CD4-positive, CD25-positive, alpha-beta regulatory T cell (primary cell): ENCODE results near the gene GMDS. TPM values are rescaled to one million over a fixed set of nuclear protein-coding genes. Genes with fewer than 3 reads are reported as not detected.

Source experiments
- ATAC-seq, 2 donors: fragments of 150-1000 bp; cut with Tn5 transposase; one replicate each; pipeline ENCODE4 v1.10.0; 2021; ENCODE audit warnings: low read depth in 2 of 2, moderate number of reproducible peaks in 2 of 2, moderate library complexity in 1 of 2
- DNase-seq, 3 donors: peaks; one replicate each; pipeline versions ENCODE4 v3.0.0 to v3.0.0-alpha.2; 2012 to 2022; ENCODE audit warnings: mixed read lengths in 1 of 3
- H3K27ac ChIP-seq: one replicate; pipeline ENCODE4 v1.7.0; 2013; ENCODE audit warnings: mild to moderate bottlenecking, low read length; ENCODE audit not compliant: insufficient read depth, poor library complexity, severe bottlenecking
- H3K27me3 ChIP-seq: one replicate; pipeline ENCODE4 v1.7.0; 2013; ENCODE audit warnings: low read length; ENCODE audit not compliant: control insufficient read depth, insufficient read depth
- H3K36me3 ChIP-seq: one replicate; pipeline ENCODE4 v1.7.0; 2013; ENCODE audit warnings: mild to moderate bottlenecking, low read length, moderate library complexity; ENCODE audit not compliant: control insufficient read depth, insufficient read depth
- H3K4me1 ChIP-seq: 2 replicates; pipeline ENCODE4 v1.7.0; 2013; ENCODE audit warnings: mild to moderate bottlenecking, low read length; ENCODE audit not compliant: insufficient read depth, control insufficient read depth, poor library complexity, severe bottlenecking
- H3K4me3 ChIP-seq: one replicate; pipeline ENCODE4 v1.7.0; 2013; ENCODE audit warnings: low read depth, mild to moderate bottlenecking, low read length, moderate library complexity
- H3K9me3 ChIP-seq, 2 experiments: 1 replicate in 1 of 2; 2 replicates in 1 of 2; pipeline ENCODE4 v1.7.0; 2013; ENCODE audit warnings: low read length in 2 of 2, mild to moderate bottlenecking in 1 of 2, moderate library complexity in 1 of 2; ENCODE audit not compliant: control insufficient read depth in 2 of 2
- H3K27ac Mint-ChIP-seq, 3 donors: one replicate each; pipeline ENCODE4 v1.8.0; 2020 to 2022; ENCODE audit warnings: mild to moderate bottlenecking in 3 of 3, mixed read lengths in 3 of 3, moderate library complexity in 2 of 3
- H3K27me3 Mint-ChIP-seq: one replicate; pipeline ENCODE4 v1.8.0; 2022; ENCODE audit warnings: mild to moderate bottlenecking, mixed read lengths
- H3K36me3 Mint-ChIP-seq: one replicate; pipeline ENCODE4 v1.8.0; 2020; ENCODE audit warnings: mixed read lengths
- H3K4me1 Mint-ChIP-seq, 4 donors: one replicate each; pipeline ENCODE4 v1.8.0; 2020 to 2022; ENCODE audit warnings: mixed read lengths in 4 of 4, mild to moderate bottlenecking in 1 of 4
- H3K4me3 Mint-ChIP-seq, 4 donors: one replicate each; pipeline ENCODE4 v1.8.0; 2020 to 2022; ENCODE audit warnings: mild to moderate bottlenecking in 4 of 4, mixed read lengths in 4 of 4, moderate library complexity in 3 of 4
- H3K9me3 Mint-ChIP-seq, 7 donors: one replicate each; pipeline ENCODE4 v1.8.0; 2020 to 2022; ENCODE audit warnings: mixed read lengths in 7 of 7, mild to moderate bottlenecking in 3 of 7, moderate library complexity in 2 of 7
- polyA plus RNA-seq, 4 donors: library from polyadenylated mRNA; unstranded; fragments of 300-500 nt; fragmentation: Illumina TruSeq; gene quantifications; one replicate each; pipeline ENCODE4 v1.2.3, GENCODE V29; 2021
- total RNA-seq: library from RNA; stranded (reverse); gene quantifications from one replicate; pipeline ENCODE4 v1.2.3, GENCODE V29; 2022

GMDS gene
- total and polyA plus RNA-seq, 5 donors from 2014 or later, result 17.5 to 23.9 (median 20.2) TPM

- H3K27me3 ChIP-seq, result peaks cover 24% of the 10 kb centered on the region
These were observed 618.9 kb downstream of the GMDS start for GRCh38 chr6:1626481-1626880.

DNA sequence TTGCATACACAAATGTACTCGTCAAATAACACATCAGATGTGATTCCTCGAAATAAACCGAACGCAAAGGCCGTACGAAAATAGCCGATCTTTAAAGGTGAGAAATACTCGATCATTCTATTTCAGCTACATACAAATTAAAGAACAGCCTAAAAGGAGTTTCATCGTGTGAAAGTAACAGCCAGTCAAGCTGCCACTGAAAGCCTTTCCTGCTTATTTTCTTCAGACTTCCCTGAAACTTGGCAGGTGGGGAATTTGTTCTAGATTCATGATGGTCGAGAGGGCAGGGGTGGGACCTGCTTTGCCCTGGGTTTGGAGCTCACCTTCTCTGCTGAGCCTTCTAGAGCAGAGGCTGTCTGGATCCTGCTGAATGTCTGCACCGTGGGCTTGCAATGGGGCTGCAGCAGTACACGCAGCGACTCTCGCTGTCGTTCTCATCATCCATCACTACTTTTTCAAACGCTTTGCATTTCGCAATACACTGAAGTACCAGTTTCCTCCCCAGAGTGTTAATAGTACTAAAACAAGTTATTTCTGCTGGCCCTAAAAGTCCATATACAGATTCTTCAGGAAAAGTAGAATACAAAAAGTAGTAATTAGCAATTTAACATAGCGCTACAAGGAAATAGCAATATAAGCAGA, 619.5 kb downstream of the GMDS start:
- Mint-ChIP-seq H3K36me3 (peaks cover 15% of the 10 kb centered on the region), H3K27me3 (peaks cover 69% of the 10 kb centered on the region), H3K4me1 (peaks cover 5 to 21% (median 12%) of the 10 kb centered on the region in 4 donors), H3K27ac (no peak overlapping the region), H3K4me3 (peak overlapping the region; percentile 8 to 72 (median 58)), H3K9me3 (no peaks in the 10 kb centered on the region)
- H3K36me3 ChIP-seq, result no peaks in the 10 kb centered on the region
- H3K4me3 ChIP-seq, result no peak overlapping the region
- peaks cover 24% of the 10 kb centered on the region for H3K27me3 ChIP-seq
- H3K4me1 ChIP-seq, result peaks cover 12% of the 10 kb centered on the region
- no peak overlapping the region for H3K27ac ChIP-seq
- ATAC-seq, result no peak
- no peak for DNase-seq
- H3K9me3 ChIP-seq, result no peaks in the 10 kb centered on the region

More at GRCh38 chr6:1626481-1626880, 618.9 kb downstream of the GMDS start:
- H3K27ac ChIP-seq, result no peak overlapping the region
- Mint-ChIP-seq H3K9me3 (no peaks in the 10 kb centered on the region), H3K27ac (no peak overlapping the region), H3K27me3 (peaks cover 66% of the 10 kb centered on the region), H3K36me3 (peaks cover 15% of the 10 kb centered on the region), H3K4me3 (peak overlapping the region in 2 of 4 donors; percentile 51 to 72), H3K4me1 (peaks cover 5 to 21% (median 12%) of the 10 kb centered on the region in 4 donors)
- ATAC-seq (no peak), DNase-seq (no peak)
- H3K4me1 ChIP-seq, result peaks cover 12% of the 10 kb centered on the region
- H3K9me3 ChIP-seq, result no peaks in the 10 kb centered on the region
- H3K4me3 ChIP-seq, result no peak overlapping the region
- H3K36me3 ChIP-seq, result no peaks in the 10 kb centered on the region

GRCh38 chr6:1624851-1625781, 620.3 kb downstream of the GMDS start:
- peaks cover 0 to 1% (median 0%) of the 10 kb centered on the region in 7 donors for H3K9me3 Mint-ChIP-seq
- ATAC-seq (peak in 1 of 2 donors; percentile 17), DNase-seq (no peak)
- Histone ChIP-seq H3K4me3 (peak overlapping the region; percentile 43), H3K27me3 (peaks cover 24% of the 10 kb centered on the region), H3K27ac (no peak overlapping the region), H3K36me3 (no peaks in the 10 kb centered on the region), H3K9me3 (no peaks in the 10 kb centered on the region), H3K4me1 (peaks cover 15% of the 10 kb centered on the region)
- peaks cover 71% of the 10 kb centered on the region for H3K27me3 Mint-ChIP-seq
- no peak overlapping the region for H3K27ac Mint-ChIP-seq
- peaks cover 15% of the 10 kb centered on the region for H3K36me3 Mint-ChIP-seq
- H3K4me3 Mint-ChIP-seq, result peak overlapping the region; percentile 11 to 82 (median 42)
- peaks cover 5 to 23% (median 12%) of the 10 kb centered on the region in 4 donors for H3K4me1 Mint-ChIP-seq

DNA sequence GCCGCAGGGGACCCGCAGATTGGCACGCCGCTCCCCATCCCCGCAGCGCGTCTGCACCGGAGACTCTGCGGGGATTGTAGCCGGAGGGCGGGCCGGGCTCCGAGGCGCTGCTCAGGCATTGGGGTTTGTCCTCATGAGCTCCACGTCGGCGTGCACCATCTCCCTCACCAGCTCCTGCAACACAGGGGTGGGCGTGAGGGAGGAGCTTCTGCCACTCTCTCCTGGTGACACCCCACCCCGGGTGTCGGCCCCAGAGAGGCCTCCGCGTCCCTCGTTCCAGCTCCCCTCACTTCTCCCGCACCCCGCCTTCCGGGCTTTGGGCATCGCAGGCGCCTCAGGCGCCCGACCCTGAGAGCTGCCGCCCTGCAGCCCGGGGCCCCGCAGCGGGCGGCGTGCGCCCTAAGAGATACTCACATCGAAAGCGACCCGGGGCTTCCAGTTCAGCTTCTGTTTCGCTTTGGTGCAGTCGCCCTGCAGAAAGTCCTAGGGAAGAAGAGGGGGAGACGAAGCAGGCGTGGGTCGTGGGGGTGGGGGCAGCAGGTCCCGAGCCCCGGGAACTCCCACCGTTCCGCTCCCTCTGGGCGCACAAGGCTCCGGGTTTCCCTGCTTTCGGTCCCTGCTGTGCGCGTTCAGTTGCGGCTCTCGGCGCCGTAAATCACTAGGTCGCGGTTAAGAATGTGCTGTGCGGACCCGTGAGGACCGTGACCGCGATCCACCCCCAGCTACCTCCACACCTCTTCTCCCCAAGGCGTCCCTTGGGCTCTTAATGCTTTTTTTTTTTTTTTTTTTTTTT, 621.2 kb downstream of the GMDS start:
- no peak overlapping the region for H3K4me3 ChIP-seq
- Mint-ChIP-seq H3K4me3 (peak overlapping the region in 2 of 4 donors; percentile 39 to 47), H3K4me1 (peaks cover 5 to 23% (median 12%) of the 10 kb centered on the region in 4 donors), H3K36me3 (peaks cover 15% of the 10 kb centered on the region), H3K9me3 (peaks cover 0 to 1% (median 0%) of the 10 kb centered on the region in 7 donors), H3K27me3 (peaks cover 66% of the 10 kb centered on the region), H3K27ac (no peak overlapping the region)
- H3K4me1 ChIP-seq, result peaks cover 17% of the 10 kb centered on the region
- ATAC-seq, result no peak
- H3K36me3 ChIP-seq, result no peaks in the 10 kb centered on the region
- no peaks in the 10 kb centered on the region for H3K9me3 ChIP-seq
- H3K27ac ChIP-seq, result no peak overlapping the region
- DNase-seq, result no peak
- H3K27me3 ChIP-seq, result peaks cover 24% of the 10 kb centered on the region

DNA sequence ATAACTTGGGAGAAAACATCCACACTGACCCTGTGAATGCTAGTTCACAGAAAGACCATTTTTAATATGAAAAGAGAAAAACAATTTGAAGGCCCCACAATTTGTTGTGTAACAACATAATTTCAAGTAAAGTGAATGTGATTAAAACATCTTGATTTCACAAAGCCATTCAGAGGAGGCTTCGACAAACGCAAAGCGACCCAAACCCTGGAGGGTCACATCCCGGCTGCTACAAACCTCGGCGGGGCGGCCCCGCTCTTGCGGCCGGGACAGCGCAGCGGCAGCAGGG, 621.7 kb downstream of the GMDS start:
- Mint-ChIP-seq H3K4me1 (peaks cover 5 to 23% (median 12%) of the 10 kb centered on the region in 4 donors), H3K4me3 (peak overlapping the region in 2 of 4 donors; percentile 55 to 65), H3K36me3 (peaks cover 15% of the 10 kb centered on the region), H3K27me3 (peaks cover 65% of the 10 kb centered on the region), H3K27ac (no peak overlapping the region), H3K9me3 (peaks cover 0 to 1% (median 0%) of the 10 kb centered on the region in 7 donors)
- no peak overlapping the region for H3K4me3 ChIP-seq
- H3K4me1 ChIP-seq, result peaks cover 17% of the 10 kb centered on the region
- no peaks in the 10 kb centered on the region for H3K36me3 ChIP-seq
- H3K27me3 ChIP-seq, result peaks cover 24% of the 10 kb centered on the region
- no peak for ATAC-seq
- no peak for DNase-seq
- no peak overlapping the region for H3K27ac ChIP-seq
- no peaks in the 10 kb centered on the region for H3K9me3 ChIP-seq

DNA sequence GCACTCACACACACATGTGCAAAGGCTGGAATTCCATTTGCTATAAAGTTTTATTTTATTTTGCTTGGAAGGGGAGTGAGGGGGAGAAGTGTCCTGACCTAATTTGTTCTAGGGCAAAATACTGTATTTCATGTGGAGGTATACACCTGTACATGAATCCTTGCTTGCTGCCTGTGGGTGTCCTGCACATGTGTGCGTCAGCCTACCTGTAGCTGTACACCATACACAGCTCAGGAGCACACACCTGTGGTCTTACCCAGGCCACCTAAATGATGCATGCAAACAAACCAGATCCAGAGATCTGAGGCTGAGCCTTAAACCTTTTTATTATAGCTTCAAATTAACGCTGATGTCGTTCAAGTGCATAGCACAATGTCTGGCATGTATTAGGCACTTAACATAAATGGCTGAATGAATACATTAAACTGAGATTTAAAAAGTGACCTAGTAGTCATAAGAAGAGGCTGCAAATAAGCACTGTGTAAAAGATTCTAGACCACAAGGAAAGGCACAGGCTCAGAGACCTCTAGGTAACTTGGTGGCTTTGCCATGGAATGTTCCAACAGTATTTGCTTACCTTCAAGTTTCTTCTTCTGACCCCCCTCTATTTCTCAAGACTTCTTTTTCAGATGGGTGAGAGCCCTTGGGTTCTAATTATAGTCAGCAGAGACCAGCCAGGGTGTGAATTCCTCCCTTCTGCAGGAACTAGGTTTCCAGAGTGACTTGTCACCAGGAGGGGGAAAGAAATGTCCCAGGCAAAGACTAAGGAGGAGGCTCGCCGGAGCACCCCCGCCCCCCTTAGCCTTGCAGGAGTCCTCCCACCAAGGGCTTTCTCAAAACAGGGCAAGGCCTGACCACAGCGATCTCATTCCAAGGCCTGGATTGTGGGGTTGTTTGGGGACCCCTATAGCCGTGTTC, 622.3 kb downstream of the GMDS start:
- Histone ChIP-seq H3K4me1 (peaks cover 17% of the 10 kb centered on the region), H3K9me3 (no peaks in the 10 kb centered on the region), H3K27ac (no peak overlapping the region), H3K36me3 (no peaks in the 10 kb centered on the region), H3K27me3 (peaks cover 24% of the 10 kb centered on the region), H3K4me3 (no peak overlapping the region)
- peaks cover 67% of the 10 kb centered on the region for H3K27me3 Mint-ChIP-seq
- peaks cover 5 to 23% (median 12%) of the 10 kb centered on the region in 4 donors for H3K4me1 Mint-ChIP-seq
- no peak for DNase-seq
- peaks cover 0 to 1% (median 0%) of the 10 kb centered on the region in 7 donors for H3K9me3 Mint-ChIP-seq
- peak overlapping the region in 2 of 4 donors; percentile 55 to 65 for H3K4me3 Mint-ChIP-seq
- no peak for ATAC-seq
- H3K27ac Mint-ChIP-seq, result no peak overlapping the region
- H3K36me3 Mint-ChIP-seq, result peaks cover 15% of the 10 kb centered on the region
